Bronchial epithelial cell (primary cell): ENCODE measurements around the gene EVI5. TPM values are rescaled to one million over a fixed set of nuclear protein-coding genes. Genes with fewer than 3 reads are reported as not detected.

ENCODE experiments used
- DNase-seq: peaks from one replicate; pipeline ENCODE4 v3.0.0-alpha.2; 2010; ENCODE audit warnings: low read depth
- FAIRE-seq: peaks from 2 replicates; lab custom pipeline; 2011; peaks lifted over from hg19 to GRCh38; lab: Jason Lieb, UNC
- H3K27me3 ChIP-seq: 2 replicates; pipeline ENCODE4 v1.5.1; 2011; ENCODE audit warnings: low read length; ENCODE audit not compliant: control insufficient read depth, insufficient read depth
- H3K36me3 ChIP-seq: 2 replicates; pipeline ENCODE4 v1.5.1; 2011; ENCODE audit warnings: low read length; ENCODE audit not compliant: control insufficient read depth, insufficient read depth
- H3K4me3 ChIP-seq: 2 replicates; pipeline ENCODE4 v1.5.1; 2011; ENCODE audit warnings: mild to moderate bottlenecking, low read depth, low read length, control low read depth
- total RNA-seq: library from RNA; depleted of rRNA; stranded (reverse); fragments of >200 nt; gene quantifications from 2 replicates; pipeline ENCODE4 v1.2.1, GENCODE V29; 2014
- TF ChIP-seq, protein P1 (sequence below): IDR thresholded peaks from 2 replicates; pipeline ENCODE4 v1.5.1; 2011; ENCODE audit warnings: mild to moderate bottlenecking, moderate library complexity, low read length, control low read depth, inconsistent platforms; ENCODE audit not compliant: insufficient read depth, severe bottlenecking

EVI5 gene
- total RNA-seq, 1 donor from 2014 or later, result 21.1 TPM

DNA sequence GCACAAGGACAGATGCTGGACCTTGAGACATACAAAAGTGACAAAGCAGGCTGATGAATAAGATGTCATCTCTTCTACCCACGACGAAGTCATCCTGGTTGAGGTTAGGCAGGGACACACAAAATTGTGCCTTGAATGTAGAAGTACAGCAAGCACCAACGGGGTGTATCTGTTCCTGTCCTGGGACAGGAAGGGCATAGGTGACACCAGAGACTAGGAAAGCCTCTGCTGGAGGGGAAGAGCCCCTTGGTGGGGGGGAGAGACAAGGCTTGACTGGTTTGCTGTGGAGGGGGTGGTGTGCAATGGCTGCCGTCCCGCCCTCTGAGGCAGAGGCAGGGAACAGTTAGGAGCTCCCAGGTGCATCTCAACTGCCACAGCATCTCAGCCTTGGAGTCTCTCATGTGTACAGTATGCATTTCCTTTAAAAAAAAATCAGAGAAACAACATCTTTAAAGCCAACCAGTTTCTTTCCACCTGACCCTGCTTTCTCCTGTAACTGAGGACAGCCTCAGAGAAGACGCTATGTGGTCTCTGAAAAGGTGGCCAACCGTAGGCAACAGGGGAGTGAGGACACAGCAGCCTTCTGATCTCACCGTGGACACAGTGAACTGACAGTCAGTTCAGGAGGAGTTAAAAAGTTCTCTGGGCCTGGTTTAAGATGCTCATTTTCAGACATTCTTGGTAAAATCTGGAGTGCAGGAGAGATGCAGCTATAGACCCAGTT, 280.5 kb downstream of the EVI5 start:
- FAIRE-seq (no peak), DNase-seq (no peak)

DNA sequence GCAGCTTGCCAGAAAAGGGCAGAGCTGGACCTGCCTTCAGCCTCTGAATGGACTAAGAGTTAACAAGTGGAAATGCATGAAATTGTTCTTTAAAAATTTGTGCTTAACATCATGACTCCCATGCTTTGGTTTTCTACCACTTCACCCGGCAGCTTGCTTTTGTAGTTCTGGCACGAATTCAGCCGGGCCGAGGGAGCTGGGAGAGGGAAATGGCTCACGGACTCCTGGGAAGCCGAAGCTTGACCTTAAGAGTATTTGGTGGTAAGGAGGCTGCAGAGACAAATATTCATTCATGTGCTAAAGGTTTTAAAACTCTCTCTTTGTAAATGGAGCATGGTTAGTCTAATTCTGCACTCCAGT, 281.0 kb downstream of the EVI5 start:
- TF ChIP-seq, protein P1, sequence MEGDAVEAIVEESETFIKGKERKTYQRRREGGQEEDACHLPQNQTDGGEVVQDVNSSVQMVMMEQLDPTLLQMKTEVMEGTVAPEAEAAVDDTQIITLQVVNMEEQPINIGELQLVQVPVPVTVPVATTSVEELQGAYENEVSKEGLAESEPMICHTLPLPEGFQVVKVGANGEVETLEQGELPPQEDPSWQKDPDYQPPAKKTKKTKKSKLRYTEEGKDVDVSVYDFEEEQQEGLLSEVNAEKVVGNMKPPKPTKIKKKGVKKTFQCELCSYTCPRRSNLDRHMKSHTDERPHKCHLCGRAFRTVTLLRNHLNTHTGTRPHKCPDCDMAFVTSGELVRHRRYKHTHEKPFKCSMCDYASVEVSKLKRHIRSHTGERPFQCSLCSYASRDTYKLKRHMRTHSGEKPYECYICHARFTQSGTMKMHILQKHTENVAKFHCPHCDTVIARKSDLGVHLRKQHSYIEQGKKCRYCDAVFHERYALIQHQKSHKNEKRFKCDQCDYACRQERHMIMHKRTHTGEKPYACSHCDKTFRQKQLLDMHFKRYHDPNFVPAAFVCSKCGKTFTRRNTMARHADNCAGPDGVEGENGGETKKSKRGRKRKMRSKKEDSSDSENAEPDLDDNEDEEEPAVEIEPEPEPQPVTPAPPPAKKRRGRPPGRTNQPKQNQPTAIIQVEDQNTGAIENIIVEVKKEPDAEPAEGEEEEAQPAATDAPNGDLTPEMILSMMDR, result no peak
- no peak overlapping the region for H3K4me3 ChIP-seq
- H3K27me3 ChIP-seq, result no peaks in the 10 kb centered on the region
- no peaks in the 10 kb centered on the region for H3K36me3 ChIP-seq
- no peak for DNase-seq
- FAIRE-seq, result no peak

More for the DNA sequence above, 280.5 kb downstream of the EVI5 start:
- Histone ChIP-seq H3K4me3 (no peak overlapping the region), H3K27me3 (no peaks in the 10 kb centered on the region), H3K36me3 (no peaks in the 10 kb centered on the region)
- TF ChIP-seq, protein P1, result no peak

DNA sequence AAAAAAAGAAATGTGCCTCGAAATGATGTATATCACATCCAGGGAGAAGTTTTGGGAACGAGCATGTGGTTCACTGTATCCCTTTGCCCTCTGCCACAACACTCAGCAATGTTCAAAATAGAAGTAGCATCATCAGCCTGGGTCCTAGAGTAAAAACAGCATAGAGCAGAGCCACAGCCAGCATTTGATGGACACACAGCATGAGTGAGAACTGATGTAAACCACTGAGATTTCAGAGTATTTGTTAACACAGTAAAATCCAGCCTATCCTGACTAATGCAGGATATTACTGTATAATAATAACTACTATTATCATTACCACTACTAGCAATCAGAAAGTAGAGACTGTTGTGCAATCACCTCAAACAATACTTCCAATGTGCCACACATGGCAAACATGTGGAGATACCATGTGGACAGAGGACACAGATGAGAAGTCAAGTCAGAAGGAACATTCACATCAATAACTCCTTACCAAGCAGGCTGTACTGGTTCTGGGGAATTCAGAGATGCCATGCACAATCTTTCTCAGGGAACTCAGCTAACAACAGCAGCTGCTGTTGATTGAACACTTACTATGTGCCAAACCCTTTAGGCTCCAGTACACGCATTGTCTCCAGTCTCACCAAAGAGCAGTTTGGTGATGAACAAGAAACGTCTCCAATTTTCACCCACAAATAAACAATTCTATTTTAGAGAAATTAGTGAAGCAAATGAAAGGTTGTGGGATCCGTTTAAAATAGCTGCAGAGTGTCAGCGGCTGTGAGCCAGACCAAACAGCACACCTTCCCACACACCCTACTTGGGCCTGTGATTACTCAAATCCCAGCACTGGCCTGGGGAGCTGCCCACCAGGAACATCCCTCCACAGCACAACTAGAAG, 281.6 kb downstream of the EVI5 start:
- no peak for FAIRE-seq

DNA sequence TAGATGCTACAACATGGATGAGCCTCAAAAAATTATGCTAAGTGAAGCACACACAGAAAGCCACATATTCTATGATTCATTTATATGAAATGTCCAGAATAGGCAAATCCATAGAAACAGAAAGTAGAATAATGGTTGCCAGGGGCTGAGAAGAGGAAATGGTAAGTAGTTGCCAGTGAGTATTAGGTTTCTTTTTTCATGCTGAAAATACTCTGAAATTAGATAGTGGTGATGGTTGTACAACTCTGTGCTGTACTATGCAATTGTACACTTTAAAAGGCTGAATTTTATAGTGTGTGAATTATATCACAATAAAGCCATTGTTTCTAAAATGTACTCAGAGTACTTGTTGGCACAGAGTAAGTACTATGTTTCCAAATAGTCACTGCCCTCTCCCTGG, 282.7 kb downstream of the EVI5 start:
- TF ChIP-seq, protein P1, result no peak
- DNase-seq, result no peak
- no peaks in the 10 kb centered on the region for H3K27me3 ChIP-seq
- no peak overlapping the region for H3K4me3 ChIP-seq
- no peaks in the 10 kb centered on the region for H3K36me3 ChIP-seq
- FAIRE-seq, result no peak

More for the DNA sequence above, 281.6 kb downstream of the EVI5 start:
- no peaks in the 10 kb centered on the region for H3K27me3 ChIP-seq
- H3K36me3 ChIP-seq, result no peaks in the 10 kb centered on the region
- H3K4me3 ChIP-seq, result no peak overlapping the region
- TF ChIP-seq, protein P1, result no peak
- no peak for DNase-seq

DNA sequence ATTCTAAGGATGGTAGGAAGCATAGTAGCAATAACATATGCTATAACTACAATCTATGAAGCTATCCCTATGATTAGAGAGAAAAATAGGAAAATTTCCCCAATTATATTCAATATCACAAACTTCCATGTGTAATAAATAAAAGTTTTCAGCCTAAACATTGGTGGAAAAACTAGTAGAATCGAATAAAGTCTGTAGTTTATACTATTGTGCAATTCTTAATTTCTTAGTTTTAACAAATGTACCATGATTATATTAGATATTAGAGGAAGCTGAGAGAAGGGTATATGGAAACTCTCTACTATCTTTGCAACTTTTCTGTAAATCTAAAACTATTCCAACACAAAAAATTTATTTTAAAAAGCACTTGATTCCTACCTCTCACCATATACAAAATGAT, 284.4 kb downstream of the EVI5 start:
- DNase-seq (no peak), FAIRE-seq (no peak)
- TF ChIP-seq, protein P1, result no peak
- Histone ChIP-seq H3K4me3 (no peak overlapping the region), H3K27me3 (no peaks in the 10 kb centered on the region), H3K36me3 (no peaks in the 10 kb centered on the region)
